PFSK-1 (cell line): ENCODE data around the gene MARCHF7.

Experiments used
- POLR2AphosphoS5 ChIP-seq: IDR thresholded peaks from 2 replicates; pipeline ENCODE4 v1.6.1; 2012; ENCODE audit warnings: low read depth, mild to moderate bottlenecking, control low read depth, low read length, moderate library complexity
- REST ChIP-seq, 2 experiments: IDR thresholded peaks; 2 replicates each; pipeline versions ENCODE4 v1.6.1 to v1.8.0; 2011 to 2012; ENCODE audit warnings: low read depth in 2 of 2, low read length in 2 of 2, control low read depth in 1 of 2, inconsistent platforms in 1 of 2, mild to moderate bottlenecking in 1 of 2, moderate library complexity in 1 of 2; ENCODE audit not compliant: insufficient read depth in 1 of 2

GRCh38 chr2:159755788-159756187 lies 43.5 kb downstream of the MARCHF7 start:
- no peak for TF ChIP-seq POLR2AphosphoS5
- TF ChIP-seq REST (IDR thresholded peaks at IDR 0.05; ENCODE audit: insufficient read depth in 1 of 2, low read depth in 2 of 2, low read length in 2 of 2): no peak
